Stimulated activated CD8-positive, alpha-beta memory T cell treated with anti-CD3 and anti-CD28 coated beads, Interleukin-15, amount 100 ng/mL, for 1 hour (primary cell): Measurements from ENCODE around the gene XYLT1.
"Not testable (repeated sequence)": the region's sequence is repeated elsewhere in the genome, so short reads cannot be mapped to it uniquely, and the experiment has no call there.

Experiments used
- DNase-seq: peaks from one replicate; pipeline ENCODE4 v3.0.0-alpha.2; 2020; ENCODE audit warnings: low read depth

Gene XYLT1, protein sequence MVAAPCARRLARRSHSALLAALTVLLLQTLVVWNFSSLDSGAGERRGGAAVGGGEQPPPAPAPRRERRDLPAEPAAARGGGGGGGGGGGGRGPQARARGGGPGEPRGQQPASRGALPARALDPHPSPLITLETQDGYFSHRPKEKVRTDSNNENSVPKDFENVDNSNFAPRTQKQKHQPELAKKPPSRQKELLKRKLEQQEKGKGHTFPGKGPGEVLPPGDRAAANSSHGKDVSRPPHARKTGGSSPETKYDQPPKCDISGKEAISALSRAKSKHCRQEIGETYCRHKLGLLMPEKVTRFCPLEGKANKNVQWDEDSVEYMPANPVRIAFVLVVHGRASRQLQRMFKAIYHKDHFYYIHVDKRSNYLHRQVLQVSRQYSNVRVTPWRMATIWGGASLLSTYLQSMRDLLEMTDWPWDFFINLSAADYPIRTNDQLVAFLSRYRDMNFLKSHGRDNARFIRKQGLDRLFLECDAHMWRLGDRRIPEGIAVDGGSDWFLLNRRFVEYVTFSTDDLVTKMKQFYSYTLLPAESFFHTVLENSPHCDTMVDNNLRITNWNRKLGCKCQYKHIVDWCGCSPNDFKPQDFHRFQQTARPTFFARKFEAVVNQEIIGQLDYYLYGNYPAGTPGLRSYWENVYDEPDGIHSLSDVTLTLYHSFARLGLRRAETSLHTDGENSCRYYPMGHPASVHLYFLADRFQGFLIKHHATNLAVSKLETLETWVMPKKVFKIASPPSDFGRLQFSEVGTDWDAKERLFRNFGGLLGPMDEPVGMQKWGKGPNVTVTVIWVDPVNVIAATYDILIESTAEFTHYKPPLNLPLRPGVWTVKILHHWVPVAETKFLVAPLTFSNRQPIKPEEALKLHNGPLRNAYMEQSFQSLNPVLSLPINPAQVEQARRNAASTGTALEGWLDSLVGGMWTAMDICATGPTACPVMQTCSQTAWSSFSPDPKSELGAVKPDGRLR

DNA sequence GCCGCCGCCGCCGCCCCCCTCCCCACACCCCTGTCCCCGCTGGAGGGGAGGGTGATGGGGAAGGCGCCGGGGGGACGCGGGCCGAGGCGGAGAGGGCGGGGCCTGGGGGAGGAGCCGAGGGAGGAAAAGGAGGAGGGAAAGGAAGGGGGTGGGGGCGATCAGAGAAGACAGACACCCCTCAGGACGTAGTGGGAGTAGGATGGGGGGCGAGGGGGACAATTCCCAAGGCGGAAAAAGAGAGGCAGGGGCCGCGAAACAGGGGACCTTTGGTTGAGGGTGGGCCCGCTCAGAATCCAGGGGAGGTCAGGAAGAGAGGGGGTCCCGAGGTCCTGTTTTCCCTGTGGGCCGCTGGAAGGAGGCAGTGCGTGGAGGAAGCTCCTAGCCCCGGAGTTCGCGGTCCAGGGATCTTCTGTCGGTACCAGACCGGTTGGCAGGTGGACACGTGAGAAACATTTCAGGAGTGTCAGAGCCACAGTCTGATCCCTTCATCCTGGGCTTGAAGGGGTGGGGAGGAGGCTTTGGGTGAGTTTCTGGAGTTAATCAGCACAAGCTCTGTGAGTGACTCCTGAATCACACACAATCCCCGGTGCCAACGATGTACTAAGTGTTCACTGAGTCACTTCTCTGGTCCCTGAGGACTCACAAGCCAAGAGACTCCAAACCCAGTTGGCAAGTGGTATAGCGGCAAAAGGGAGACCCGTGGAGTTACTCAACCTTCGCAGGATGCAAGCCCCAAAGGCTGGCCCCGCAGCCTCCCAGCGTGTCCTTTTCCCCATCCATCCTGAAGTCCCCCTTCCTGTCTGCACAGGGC is at the start of gene XYLT1:
XYLT1 (minus strand) TSS at position 53 of the 811 bp plus-strand sequence. CDS start 164 bp downstream, outside the sequence.
- DNase-seq: no peak

DNA sequence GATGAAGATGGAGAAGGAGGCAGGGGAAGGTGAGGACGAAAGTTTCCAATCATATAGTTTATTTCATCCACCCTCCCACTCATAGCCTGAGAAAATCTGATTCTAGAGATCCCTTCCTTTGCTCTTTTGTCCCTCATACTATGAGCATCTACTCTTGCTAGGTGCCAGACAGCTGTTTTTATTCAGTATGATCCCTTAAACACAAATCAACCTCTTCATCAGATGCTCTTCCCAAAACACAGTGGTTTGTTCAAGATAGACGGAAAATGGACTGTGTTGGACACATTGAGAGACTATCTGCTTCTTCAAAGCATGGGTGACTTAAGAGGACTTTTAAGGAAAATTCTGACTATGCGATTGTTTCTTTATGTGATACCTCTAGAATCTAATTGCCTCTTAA is 49.4 kb upstream of the XYLT1 start:
- no peak for DNase-seq

DNA sequence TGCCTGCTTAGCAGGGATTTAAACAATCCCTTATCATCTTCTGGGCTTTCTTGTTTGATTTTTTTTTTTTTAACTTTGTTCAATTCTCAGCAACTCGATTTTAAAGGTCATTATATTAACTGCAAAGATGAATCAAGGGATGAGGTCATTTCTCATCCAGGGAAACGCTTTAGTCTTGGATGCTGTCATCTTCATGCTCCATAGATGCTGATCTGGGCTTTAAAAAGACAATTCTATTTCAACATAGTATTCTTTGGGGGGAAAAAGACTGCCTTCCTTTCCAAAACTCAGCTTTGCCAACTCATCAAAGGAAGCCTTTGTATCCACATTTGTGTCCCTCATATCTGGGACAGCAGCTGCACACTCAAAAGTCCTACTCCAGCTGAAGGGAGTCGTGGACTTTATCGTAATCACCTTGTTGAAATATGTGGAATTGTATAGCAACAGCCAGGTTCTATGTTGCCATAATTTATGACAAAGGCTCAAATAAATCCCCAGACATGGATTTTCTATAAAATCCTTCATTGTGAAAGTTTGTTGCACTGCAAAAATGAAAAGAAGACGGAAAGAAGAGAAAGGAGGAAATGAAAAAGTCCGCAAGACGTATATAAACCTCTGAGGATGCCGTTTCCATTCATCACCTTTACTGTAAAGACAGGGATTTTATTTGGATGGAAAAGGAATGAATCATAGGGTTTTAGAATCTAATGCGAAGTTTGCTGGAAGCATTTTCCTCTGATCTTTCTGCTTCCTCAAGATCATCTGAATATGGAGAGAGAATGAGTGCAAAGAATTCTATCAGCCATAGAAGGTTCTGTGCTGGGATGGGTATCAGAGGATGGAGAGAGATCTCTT is 48.6 kb upstream of the XYLT1 start:
- no peak for DNase-seq

DNA sequence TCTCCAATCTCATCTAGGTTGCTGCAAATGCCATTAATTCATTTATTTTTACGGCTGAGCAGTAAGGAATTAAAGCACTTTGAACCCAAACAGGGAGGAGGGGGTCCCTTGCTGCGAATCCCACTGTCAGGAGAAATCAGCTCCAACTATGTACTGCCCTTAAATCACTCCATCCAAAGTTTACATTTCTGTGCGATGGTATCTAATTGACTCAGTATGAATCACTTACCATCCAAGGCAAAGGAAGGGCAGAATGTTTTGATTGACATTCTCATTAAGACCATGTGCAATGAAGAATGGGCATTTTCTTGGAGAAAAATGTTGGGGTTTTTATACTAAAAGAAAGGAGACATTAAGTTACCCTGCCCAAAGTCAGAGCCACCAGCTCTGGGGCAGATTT is 47.7 kb upstream of the XYLT1 start:
- no peak for DNase-seq

DNA sequence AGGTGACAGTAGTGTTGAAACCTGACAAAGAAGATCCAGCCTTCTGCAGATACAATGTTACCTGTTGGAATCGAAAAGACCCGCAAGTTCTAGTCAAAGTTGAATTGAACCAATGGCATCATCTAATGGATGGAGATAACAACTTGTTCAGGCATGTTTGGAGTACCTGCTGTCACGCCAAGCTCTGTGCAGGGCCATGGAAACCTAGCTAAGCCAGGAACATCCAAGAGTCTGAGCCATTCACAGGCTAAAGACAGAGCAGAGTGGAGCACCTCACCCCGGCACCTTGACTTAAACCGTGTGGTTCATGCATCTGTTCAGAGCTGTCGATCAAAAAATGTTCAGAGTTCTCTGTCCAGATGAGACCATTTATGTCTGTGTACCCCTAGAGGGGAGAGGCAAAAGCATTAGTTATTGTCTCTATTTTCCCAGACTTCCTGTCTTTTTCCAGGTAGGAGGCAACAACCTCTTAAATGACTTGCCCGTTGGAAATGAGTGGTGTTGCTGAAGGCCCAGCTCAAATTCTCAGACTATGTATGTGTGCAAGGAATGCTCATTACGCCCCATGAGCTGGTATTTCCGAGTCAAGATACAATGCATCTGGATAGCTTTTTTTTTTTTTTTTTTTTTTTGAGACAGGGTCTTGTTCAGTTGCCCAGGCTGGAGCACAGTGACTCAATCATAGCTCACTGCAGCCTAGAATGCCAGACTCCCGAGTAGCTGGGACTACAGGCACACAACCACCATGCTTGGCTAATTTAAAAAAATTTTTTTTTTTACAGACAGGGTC is 44.9 kb upstream of the XYLT1 start:
- DNase-seq: no peak

DNA sequence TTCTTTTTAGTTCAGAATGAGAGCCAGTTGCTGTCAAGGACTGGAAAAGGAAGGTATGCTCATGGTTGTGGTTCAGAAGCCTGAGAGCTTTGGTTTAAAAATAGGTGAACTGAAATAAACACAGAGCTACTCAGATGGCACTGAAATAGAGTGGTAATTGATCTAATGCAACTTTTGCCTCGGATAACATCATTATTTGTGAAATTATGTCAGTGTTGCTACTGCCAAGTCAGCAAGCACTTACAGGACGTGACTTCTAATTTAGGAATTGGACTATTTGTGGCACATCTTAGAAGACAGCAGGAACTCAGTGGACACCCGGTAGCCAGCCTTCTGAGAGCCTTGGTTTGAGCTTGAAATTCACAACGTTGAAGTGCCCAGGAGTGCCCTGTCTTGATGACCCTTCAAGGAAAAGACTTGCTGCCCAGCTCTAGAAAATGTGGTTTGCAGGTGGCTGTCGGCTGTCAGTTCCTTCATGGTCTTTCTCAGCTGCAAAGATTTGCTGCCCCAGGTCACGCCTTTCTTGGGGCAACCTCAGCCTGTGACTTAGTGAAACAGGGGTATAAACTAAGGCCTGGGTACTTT is 42.0 kb upstream of the XYLT1 start:
- DNase-seq: no peak

DNA sequence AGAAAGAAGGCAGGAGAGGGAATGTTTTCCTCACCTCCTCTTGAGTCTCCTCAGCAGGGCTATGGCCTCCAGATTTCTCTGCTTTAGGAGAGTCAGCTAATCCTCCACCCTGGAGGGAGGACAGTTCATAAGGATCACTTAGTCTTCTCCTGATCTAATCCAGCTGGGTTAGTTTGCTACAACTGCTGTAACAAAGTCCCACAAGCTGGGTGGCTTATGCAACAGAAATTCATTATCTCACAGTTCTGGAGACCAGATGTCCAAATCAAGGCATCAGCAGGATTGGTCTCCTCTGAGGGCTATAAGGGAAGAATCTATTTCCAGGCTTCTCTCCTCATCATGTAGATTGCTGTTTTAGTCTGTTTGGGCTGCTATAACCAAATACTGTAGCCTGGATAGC is 40.6 kb upstream of the XYLT1 start:
- no peak for DNase-seq

DNA sequence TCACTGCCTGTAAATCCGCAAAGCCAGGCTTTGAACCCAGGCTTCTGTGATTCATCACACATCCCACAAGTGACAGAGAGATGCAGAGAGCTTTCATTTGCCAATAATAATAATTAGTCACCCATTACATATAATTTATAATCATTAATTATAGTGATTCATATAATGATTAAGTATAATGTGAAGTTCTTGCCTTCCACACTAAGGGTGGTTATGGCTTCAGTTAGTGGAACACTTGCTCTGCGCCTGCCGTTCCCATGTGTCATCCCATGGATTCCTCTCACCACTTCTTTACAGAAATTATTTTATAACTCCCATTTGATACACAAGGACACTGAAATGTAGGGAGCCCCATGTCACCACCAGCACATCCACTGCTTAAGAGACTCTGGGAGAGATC is 39.8 kb upstream of the XYLT1 start:
- no peak for DNase-seq

DNA sequence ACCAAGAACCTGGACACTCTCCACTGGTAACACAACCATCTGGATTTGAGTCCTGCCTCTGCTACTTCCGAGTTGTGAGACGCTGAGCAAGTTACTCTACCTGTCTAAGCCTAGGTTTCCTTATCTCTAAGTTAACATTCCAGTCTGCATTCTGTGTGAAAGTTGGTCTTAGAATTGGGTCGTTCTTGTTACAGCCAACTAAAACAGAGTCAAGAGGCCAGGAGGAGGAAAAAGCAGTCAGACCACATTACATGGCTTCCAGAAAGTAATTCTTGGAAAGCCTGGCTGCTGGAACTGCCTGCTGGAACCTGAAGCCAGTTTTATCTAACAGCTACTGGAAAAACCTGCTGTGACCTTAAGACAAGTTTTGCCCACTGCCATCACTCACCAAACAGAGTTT is 38.4 kb upstream of the XYLT1 start:
- no peak for DNase-seq

DNA sequence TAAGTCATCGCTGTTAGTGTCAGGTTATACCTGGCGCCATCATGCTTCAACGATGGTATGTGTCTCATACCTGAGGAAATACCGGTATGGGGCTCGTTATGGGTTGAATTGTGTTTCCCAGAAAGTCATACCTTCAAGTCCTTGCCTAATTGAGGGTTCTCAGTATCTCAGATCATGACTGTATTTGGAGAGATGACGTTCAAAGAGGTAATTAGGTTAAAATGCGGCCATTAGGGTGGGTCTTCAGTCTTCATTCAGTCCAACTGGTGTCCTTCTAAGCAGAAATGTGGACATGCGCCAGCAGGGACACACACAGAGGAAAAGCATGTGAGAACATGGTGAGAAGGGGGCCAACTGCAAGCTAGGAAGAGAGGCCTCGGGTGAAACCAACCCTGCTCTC is 37.5 kb upstream of the XYLT1 start:
- DNase-seq: no peak

DNA sequence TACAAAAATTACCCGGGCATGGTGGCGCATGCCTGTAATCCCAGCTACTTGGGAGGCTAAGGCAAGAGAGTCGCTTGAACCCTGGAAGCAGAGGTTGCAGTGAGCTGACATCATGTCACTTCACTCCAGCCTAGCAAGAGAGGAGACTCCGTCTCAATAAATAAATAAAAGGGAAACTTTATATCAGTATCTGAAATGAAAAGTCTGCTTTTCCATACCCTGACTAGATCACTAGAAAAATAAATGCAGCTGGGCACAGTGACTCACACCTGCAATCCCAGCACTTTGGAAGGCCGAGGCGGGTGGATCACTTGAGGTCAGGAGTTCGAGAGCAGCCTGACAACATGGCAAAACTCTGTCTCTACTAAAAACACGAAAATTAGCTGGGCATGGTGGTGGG is 36.8 kb upstream of the XYLT1 start:
- DNase-seq: not testable (repeated sequence)

DNA sequence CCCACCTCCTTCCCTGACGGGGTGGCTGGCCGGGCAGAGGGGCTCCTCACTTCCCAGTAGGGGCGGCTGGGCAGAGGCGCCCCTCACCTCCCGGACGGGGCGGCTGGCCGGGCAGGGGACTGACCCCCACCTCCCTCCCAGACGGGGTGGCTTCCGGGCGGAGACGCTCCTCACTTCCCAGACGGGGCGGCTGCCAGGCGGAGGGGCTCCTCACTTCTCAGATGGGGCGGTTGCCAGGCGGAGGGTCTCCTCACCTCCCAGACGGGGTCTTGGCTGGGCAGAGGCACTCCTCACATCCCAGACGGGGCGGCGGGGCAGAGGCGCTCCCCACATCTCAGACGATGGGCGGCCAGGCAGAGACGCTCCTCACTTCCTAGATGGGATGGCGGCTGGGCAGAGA is 35.1 kb upstream of the XYLT1 start:
- DNase-seq: not testable (repeated sequence)

DNA sequence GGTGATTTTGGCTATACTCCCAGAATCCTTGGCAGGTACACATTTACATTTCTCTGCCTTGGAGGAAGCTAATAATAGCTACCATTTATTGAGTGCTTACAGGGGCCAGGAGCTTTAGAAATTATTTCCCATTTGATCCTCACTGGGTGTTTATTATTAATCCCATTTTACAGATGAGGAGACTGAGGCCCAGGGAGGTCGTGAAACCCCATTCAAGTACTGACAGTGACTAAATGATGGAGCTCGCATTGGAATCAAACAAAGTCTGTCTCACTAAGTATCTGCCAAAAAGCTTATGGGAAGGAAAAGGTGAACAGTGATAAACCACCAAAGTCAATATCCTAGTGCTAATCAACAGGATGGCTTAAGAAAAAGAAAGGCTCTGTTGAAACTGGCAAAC is 33.3 kb upstream of the XYLT1 start:
- no peak for DNase-seq

DNA sequence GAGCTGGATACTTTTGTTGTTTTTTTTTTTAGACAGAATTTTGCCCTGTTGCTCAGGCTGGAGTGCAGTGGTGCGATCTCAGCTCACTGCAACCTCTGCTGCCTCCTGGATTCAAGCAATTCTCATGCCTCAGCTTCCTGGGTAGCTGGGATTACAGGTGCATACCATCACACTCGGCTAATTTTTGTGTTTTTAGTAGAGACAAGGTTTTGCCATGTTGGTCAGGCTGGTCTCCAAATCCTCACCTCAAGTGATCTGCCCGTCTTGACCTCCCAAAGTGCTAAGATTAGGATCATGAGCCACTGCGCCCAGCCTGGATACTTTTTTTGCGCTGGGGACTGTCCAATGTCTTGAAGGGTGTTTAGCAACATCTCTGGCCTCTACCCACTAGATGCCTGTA is 32.6 kb upstream of the XYLT1 start:
- no peak for DNase-seq

DNA sequence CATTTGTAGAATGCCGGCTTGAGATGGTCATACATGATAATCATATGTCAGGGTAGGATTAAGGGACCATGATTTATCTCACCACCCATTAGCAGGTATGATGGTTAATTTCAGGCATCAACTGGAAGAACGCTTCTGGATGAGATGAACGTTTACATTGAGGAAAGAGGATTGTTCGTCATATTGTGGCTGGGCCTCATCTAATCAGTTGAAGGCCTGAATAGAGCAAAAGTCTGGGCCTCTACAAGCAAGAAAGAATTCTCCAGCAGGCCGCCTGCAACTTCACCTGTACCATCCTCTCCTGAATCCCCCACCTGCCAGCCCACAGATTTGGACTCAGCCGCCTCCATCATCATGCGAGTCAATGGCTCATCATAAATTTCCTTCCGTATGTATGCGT is 30.6 kb upstream of the XYLT1 start:
- DNase-seq: no peak

DNA sequence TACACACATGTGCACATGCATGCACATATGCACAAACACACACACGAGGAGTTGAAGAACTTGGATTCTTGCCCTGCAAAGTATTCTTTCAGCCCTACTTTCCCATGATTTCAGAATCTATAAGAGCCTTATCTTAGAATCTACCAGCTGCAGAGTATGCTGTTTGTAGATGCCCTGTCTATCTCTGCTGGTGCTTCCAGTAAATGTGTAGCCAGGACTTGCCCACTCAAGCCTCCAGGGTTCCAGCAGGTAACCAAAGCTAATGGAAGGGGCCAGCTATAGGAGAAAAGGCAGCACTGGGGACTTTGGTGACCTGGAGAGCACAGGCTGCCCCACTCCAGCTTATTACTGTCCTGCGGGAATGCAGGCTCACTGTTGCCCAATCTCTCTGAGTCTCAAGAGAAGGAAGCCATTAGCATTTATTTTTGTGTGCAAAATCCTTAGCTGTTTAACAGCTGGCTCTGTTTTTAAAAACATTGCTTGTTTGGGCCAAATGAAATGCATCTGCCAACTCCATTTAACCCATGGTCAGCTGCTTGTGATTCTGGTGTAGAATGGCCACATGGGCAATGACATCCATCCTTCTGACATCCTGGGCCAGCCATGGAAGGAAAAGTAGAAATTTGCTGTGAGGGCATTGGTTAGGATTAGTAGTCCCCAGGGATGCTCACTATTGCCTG is 28.6 kb upstream of the XYLT1 start:
- no peak for DNase-seq

DNA sequence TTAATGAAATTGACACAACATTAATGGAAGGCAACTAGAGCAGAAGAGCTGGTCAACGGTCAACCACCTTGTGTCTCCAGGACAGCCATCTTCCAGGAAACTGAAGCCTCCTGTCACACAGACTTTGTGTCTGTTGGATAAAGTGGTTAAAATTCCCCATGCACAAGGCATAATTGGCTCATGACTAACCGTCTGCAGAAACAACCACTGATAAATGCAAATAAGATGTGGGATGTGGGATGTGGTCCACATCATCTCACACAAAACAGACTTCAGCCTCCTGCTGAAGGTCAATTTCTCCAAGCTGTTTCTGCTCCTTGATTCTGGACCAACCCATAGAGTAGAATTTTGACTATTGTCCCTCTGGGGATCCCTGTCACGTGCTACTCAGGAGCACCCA is 26.9 kb upstream of the XYLT1 start:
- DNase-seq: no peak

DNA sequence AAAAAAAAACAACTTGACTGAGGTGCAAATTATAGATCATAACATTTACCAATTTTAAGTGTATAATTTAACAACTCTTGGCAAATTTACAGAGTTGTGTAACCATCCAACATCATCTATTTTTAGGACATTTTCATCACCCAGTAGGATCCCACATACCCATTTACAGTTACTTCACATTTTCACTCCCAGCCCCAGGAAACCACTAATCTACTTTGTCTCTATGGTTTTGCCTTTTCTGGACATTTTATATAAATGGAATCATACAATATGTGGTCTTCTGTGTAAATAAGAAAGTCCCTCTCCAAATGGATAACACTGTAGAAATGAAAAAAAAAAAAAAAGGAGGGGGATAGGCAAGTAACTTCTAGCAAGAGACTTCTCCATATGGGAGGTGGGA is 26.1 kb upstream of the XYLT1 start:
- no peak for DNase-seq

DNA sequence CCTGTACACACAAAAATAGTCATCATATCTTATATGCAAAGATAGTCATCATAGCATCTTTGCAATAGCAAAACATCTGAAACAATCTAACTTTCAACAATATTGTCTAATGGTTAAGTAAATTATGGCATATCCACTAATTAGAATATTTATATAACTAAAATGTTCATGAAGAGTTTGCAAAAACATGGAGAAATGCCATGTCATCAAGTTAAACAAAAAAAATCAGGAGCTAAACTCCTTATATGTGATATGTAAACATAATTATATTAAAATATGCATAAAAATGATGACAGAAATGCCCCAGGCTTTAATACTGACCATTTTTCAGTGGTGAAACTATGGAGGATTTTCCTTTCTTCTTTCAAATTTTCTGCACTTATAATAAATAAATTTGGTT is 22.3 kb upstream of the XYLT1 start:
- DNase-seq: no peak
